Neural cell (in vitro differentiated cells): ENCODE measurements around the gene IGSF21. TPM values are rescaled to one million over a fixed set of nuclear protein-coding genes. Genes with fewer than 3 reads are reported as not detected.

Experiments
- H2AFZ ChIP-seq: fragments of 200-600, 300-800 bp; sonication (generic), shearing (Covaris generic); 2 replicates; pipeline ENCODE4 v1.6.0; 2014; ENCODE audit warnings: low read depth, mild to moderate bottlenecking, antibody characterized with exemption, low read length, moderate library complexity
- H3F3A ChIP-seq: fragments of 200-600 bp; shearing (Covaris generic); 2 replicates; pipeline ENCODE4 v1.6.1; 2016; ENCODE audit warnings: mild to moderate bottlenecking, moderate library complexity, mixed read lengths, antibody characterized with exemption, low read length; ENCODE audit not compliant: insufficient read depth, poor library complexity, severe bottlenecking
- H3K27ac ChIP-seq: fragments of 200-600, 300-800 bp; sonication (generic), shearing (Covaris generic); 2 replicates; pipeline ENCODE4 v1.5.1; 2014; ENCODE audit warnings: mild to moderate bottlenecking, low read length, moderate library complexity
- H3K27me3 ChIP-seq: fragments of 300-800, 200-600 bp; sonication (generic), shearing (Covaris generic); 2 replicates; pipeline ENCODE4 v1.6.0; 2014; ENCODE audit warnings: mild to moderate bottlenecking, low read depth, low read length, moderate library complexity; ENCODE audit not compliant: insufficient read depth
- H3K36me3 ChIP-seq: fragments of 300-800, 200-600 bp; sonication (generic), shearing (Covaris generic); 2 replicates; pipeline ENCODE4 v1.5.1; 2014; ENCODE audit warnings: mild to moderate bottlenecking, antibody characterized with exemption, low read length, moderate library complexity; ENCODE audit not compliant: insufficient read depth
- H3K4me2 ChIP-seq: fragments of 300-800, 200-600 bp; sonication (generic), shearing (Covaris generic); 2 replicates; pipeline ENCODE4 v1.6.0; 2014; ENCODE audit warnings: mild to moderate bottlenecking, low read length
- H3K4me3 ChIP-seq: fragments of 300-800, 200-600 bp; sonication (generic), shearing (Covaris generic); 2 replicates; pipeline ENCODE4 v1.5.1; 2014; ENCODE audit warnings: mild to moderate bottlenecking, low read length, moderate library complexity
- H3K79me2 ChIP-seq: fragments of 200-600 bp; shearing (Covaris generic); replicated peaks from 2 replicates; pipeline ENCODE4 v1.6.0; 2014; ENCODE audit warnings: mild to moderate bottlenecking, low read length, moderate library complexity; ENCODE audit not compliant: insufficient read depth
- H3K9ac ChIP-seq: fragments of 300-800, 200-600 bp; sonication (generic), shearing (Covaris generic); 2 replicates; pipeline ENCODE4 v1.6.1; 2016; ENCODE audit warnings: mild to moderate bottlenecking, low read length, mixed read lengths
- H3K9me2 ChIP-seq: fragments of 200-600 bp; shearing (Covaris generic); 2 replicates; pipeline ENCODE4 v1.6.1; 2016; ENCODE audit warnings: mild to moderate bottlenecking, low read length, mixed read lengths; ENCODE audit not compliant: insufficient read depth
- H3K9me3 ChIP-seq: fragments of 200-600, 300-800 bp; sonication (generic), shearing (Covaris generic); 2 replicates; pipeline ENCODE4 v1.6.1; 2016; ENCODE audit warnings: mild to moderate bottlenecking, mixed run types, low read length, moderate library complexity, mixed read lengths
- H4K20me1 ChIP-seq: fragments of 200-600 bp; shearing (Covaris generic); 2 replicates; pipeline ENCODE4 v1.6.1; 2016; ENCODE audit warnings: mild to moderate bottlenecking, mixed run types; ENCODE audit not compliant: insufficient read depth
- CTCF ChIP-seq: fragments of 450-650 bp; IDR thresholded peaks from 2 replicates; pipeline ENCODE4 v1.5.1; 2014; ENCODE audit warnings: antibody characterized with exemption, mild to moderate bottlenecking, moderate library complexity; ENCODE audit not compliant: poor library complexity, severe bottlenecking
- EP300 ChIP-seq: fragments of 450-650 bp; conservative IDR thresholded peaks from 2 replicates; pipeline ENCODE4 v1.6.1; 2014; ENCODE audit warnings: antibody characterized with exemption, mild to moderate bottlenecking, moderate library complexity; ENCODE audit not compliant: poor library complexity, severe bottlenecking
- EZH2 ChIP-seq: fragments of 200-600, 300-800 bp; shearing (Covaris generic), sonication (generic); IDR thresholded peaks from 2 replicates; pipeline ENCODE4 v1.6.1; 2014; ENCODE audit warnings: antibody characterized with exemption, low read length, borderline replicate concordance, mild to moderate bottlenecking; ENCODE audit not compliant: insufficient read depth, poor library complexity, severe bottlenecking
- MXI1 ChIP-seq: fragments of 450-650 bp; conservative IDR thresholded peaks from 2 replicates; pipeline ENCODE4 v1.6.1; 2014; ENCODE audit warnings: antibody characterized with exemption, mild to moderate bottlenecking; ENCODE audit not compliant: poor library complexity, severe bottlenecking
- POLR2AphosphoS5 ChIP-seq: IDR thresholded peaks from 2 replicates; pipeline ENCODE4 v1.6.1; 2012
- RAD21 ChIP-seq: fragments of 450-650 bp; conservative IDR thresholded peaks from 2 replicates; pipeline ENCODE4 v1.6.1; 2014; ENCODE audit warnings: antibody characterized with exemption, mild to moderate bottlenecking, moderate library complexity
- SMC3 ChIP-seq: fragments of 450-650 bp; conservative IDR thresholded peaks from 2 replicates; pipeline ENCODE4 v1.6.1; 2014; ENCODE audit warnings: antibody characterized with exemption, mild to moderate bottlenecking, moderate library complexity; ENCODE audit not compliant: poor library complexity
- TAF1 ChIP-seq: IDR thresholded peaks from 2 replicates; pipeline ENCODE4 v1.6.1; 2012; ENCODE audit warnings: low read depth
- polyA plus RNA-seq: library from polyadenylated mRNA; depleted of rRNA; stranded (reverse); fragments of >200 nt; gene quantifications from 2 replicates; pipeline ENCODE4 v1.2.3, GENCODE V29; 2014
- TF ChIP-seq, protein P1 (sequence below): IDR thresholded peaks from 2 replicates; pipeline ENCODE4 v1.6.1; 2012; ENCODE audit warnings: borderline replicate concordance

Gene IGSF21
- polyA plus RNA-seq, 1 donor from 2014 or later = 2.4 TPM

- H3K9ac ChIP-seq = no peak overlapping the region
- H3K4me3 ChIP-seq = no peak overlapping the region
Measured at GRCh38 chr1:18146886-18147285, 39.3 kb downstream of the IGSF21 start.

GRCh38 chr1:18147672-18148071 is 40.1 kb downstream of the IGSF21 start:
- H3K36me3 ChIP-seq = no peaks in the 10 kb centered on the region
- H3K27me3 ChIP-seq = no peaks in the 10 kb centered on the region
- no peaks in the 10 kb centered on the region for H3F3A ChIP-seq
- no peak overlapping the region for H3K9ac ChIP-seq
- H3K9me2 ChIP-seq = no peaks in the 10 kb centered on the region
- no peak overlapping the region for H3K27ac ChIP-seq
- no peak overlapping the region for H3K4me3 ChIP-seq
- H3K4me2 ChIP-seq = no peak overlapping the region
- H3K9me3 ChIP-seq = no peaks in the 10 kb centered on the region
- H3K79me2 ChIP-seq = no peaks in the 10 kb centered on the region
- TF ChIP-seq EZH2 (no peak), RAD21 (no peak), MXI1 (no peak), CTCF (no peak), POLR2AphosphoS5 (no peak), TAF1 (no peak), SMC3 (no peak), EP300 (no peak)
- TF ChIP-seq, protein P1, sequence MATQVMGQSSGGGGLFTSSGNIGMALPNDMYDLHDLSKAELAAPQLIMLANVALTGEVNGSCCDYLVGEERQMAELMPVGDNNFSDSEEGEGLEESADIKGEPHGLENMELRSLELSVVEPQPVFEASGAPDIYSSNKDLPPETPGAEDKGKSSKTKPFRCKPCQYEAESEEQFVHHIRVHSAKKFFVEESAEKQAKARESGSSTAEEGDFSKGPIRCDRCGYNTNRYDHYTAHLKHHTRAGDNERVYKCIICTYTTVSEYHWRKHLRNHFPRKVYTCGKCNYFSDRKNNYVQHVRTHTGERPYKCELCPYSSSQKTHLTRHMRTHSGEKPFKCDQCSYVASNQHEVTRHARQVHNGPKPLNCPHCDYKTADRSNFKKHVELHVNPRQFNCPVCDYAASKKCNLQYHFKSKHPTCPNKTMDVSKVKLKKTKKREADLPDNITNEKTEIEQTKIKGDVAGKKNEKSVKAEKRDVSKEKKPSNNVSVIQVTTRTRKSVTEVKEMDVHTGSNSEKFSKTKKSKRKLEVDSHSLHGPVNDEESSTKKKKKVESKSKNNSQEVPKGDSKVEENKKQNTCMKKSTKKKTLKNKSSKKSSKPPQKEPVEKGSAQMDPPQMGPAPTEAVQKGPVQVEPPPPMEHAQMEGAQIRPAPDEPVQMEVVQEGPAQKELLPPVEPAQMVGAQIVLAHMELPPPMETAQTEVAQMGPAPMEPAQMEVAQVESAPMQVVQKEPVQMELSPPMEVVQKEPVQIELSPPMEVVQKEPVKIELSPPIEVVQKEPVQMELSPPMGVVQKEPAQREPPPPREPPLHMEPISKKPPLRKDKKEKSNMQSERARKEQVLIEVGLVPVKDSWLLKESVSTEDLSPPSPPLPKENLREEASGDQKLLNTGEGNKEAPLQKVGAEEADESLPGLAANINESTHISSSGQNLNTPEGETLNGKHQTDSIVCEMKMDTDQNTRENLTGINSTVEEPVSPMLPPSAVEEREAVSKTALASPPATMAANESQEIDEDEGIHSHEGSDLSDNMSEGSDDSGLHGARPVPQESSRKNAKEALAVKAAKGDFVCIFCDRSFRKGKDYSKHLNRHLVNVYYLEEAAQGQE = no peak
- no peaks in the 10 kb centered on the region for H4K20me1 ChIP-seq
- H2AFZ ChIP-seq = no peak overlapping the region

More at GRCh38 chr1:18146886-18147285, 39.3 kb downstream of the IGSF21 start:
- no peak overlapping the region for H2AFZ ChIP-seq
- no peaks in the 10 kb centered on the region for H3K9me3 ChIP-seq
- H3K36me3 ChIP-seq = no peaks in the 10 kb centered on the region
- no peak overlapping the region for H3K27ac ChIP-seq
- no peak overlapping the region for H3K4me2 ChIP-seq
- H3K27me3 ChIP-seq = no peaks in the 10 kb centered on the region
- H3F3A ChIP-seq = no peaks in the 10 kb centered on the region
- no peaks in the 10 kb centered on the region for H3K9me2 ChIP-seq
- H3K79me2 ChIP-seq = no peaks in the 10 kb centered on the region
- TF ChIP-seq RAD21 (no peak), EP300 (no peak), EZH2 (no peak), SMC3 (no peak), CTCF (no peak), TAF1 (no peak), MXI1 (no peak), POLR2AphosphoS5 (no peak)
- TF ChIP-seq, protein P1 = no peak
- H4K20me1 ChIP-seq = no peaks in the 10 kb centered on the region
